Dermis blood vessel endothelial cell (primary cell): Measurements from ENCODE around the gene IL5RA. TPM values are rescaled to one million over a fixed set of nuclear protein-coding genes. Genes with fewer than 3 reads are reported as not detected.

Experiments used
- DNase-seq: peaks from one replicate; pipeline ENCODE4 v3.0.0; 2010
- total RNA-seq: library from RNA; depleted of rRNA; stranded (reverse); fragments of >200 nt; gene quantifications from 2 replicates; pipeline ENCODE4 v1.2.3, GENCODE V29; 2014

The IL5RA gene
- total RNA-seq, result not detected in 2 replicates

DNA sequence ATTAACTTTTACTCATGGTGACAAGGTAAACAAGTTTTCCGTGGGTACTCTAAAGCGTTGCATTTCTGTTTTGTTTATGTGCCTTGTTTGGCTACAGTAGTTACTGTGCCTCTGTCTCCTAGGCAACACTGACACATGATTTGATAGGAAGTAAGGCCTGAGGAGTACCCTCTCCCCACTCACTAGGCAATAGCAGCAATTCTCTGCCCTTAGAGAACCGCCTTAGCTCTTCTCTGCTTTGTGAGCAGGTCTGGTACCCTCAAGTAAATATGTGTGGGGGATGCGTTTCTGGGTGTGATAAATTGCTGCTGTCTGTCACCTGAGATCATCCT, at the start of gene IL5RA:
IL5RA (minus strand) TSS at position 76 of the 332 bp plus-strand sequence. CDS start 5,390 bp downstream, outside the sequence.
- DNase-seq, result no peak

GRCh38 chr3:3157484-3157883, 47.3 kb upstream of the IL5RA start:
- DNase-seq, result no peak

- DNase-seq, result peak; percentile 45
These were observed 44.9 kb upstream of the IL5RA start for GRCh38 chr3:3154879-3155610.

GRCh38 chr3:3151513-3151912, 41.3 kb upstream of the IL5RA start:
- no peak for DNase-seq

GRCh38 chr3:3149560-3149959, 39.4 kb upstream of the IL5RA start:
- DNase-seq, result no peak

GRCh38 chr3:3145831-3146230, 35.7 kb upstream of the IL5RA start:
- DNase-seq, result no peak

GRCh38 chr3:3141939-3142338, 31.8 kb upstream of the IL5RA start:
- no peak for DNase-seq

- DNase-seq, result no peak
These were observed 27.4 kb upstream of the IL5RA start for GRCh38 chr3:3137526-3137925.

DNA sequence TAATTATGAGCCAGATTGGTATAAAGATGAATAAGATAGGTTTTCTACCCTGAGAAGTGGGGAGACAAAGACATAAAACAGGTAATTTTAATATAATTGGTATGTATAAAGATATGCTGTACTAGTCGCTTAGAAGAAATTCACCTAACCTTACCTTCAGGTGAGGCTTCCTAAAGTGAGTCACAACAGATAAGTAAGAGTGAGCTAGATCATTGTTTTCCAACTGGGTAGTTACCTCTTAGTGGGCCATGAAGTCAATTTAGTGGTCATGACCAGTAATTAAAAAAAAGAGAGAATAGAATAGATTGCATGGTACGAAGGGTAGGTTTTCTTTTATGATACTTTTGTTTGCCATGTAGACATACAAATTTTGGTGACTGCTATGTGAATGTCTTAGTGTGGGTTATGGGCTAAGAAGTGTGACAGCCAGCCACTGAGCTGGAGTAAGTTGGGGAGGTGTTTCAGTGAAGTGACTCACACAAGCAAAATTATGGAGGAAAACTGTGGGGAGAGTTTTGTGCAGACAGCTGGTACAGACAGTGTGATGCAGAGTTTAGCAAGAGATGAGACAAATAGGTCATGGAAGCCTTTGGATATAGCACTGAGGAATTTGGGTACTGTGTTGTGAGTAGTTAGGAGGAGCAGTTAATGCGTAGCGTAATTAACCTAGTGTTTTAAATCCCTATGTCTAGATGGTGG, 24.7 kb upstream of the IL5RA start:
- no peak for DNase-seq

- no peak for DNase-seq
These were observed 23.3 kb upstream of the IL5RA start for GRCh38 chr3:3133500-3133899.

DNA sequence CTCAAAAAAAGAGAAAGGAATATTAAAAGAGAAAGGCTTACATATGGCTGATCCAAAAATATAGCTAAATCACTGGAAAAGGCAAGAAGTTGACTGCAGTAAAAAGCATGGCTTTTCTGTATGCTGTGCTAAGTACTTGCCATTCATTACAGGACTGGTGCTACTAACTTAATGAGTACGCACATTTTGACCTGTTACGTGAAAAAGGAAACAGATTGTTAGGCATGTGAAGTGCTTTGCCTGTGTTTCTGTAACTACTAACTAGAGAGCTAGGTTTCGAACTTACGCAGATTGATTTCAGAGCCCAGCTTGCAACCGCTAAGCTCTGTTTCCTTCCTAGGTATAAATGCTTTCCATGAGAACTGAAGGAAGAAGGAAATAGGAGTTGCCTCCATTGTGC, 19.4 kb upstream of the IL5RA start:
- no peak for DNase-seq

DNA sequence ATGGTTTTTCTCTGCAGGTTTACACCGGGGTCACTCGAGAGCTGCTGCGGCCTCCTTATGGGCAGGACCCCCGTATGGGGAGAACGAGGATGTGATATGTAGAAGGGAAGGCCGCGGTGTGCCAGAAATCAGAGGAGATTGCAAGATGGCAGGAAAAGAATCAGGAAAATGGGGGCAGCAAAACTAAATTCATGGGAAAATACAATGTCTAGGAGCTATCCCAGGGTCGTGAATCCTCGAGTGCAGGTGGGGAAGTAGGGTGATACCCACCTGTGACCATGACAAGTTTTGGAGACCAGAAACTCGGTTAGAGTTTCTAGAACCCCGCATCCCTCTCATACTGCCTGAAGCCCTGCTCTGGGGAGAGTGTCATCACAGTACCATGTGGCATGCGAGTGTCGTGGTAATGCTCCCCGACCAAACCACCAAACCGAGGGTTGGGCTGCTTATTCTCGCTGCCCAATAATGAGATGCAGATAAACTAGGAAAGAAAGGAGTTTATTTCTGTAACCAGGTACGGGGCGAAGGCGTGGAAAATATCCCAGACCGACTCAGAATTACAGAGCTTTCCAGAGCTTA, 17.3 kb upstream of the IL5RA start:
- peak; percentile 10 for DNase-seq

DNA sequence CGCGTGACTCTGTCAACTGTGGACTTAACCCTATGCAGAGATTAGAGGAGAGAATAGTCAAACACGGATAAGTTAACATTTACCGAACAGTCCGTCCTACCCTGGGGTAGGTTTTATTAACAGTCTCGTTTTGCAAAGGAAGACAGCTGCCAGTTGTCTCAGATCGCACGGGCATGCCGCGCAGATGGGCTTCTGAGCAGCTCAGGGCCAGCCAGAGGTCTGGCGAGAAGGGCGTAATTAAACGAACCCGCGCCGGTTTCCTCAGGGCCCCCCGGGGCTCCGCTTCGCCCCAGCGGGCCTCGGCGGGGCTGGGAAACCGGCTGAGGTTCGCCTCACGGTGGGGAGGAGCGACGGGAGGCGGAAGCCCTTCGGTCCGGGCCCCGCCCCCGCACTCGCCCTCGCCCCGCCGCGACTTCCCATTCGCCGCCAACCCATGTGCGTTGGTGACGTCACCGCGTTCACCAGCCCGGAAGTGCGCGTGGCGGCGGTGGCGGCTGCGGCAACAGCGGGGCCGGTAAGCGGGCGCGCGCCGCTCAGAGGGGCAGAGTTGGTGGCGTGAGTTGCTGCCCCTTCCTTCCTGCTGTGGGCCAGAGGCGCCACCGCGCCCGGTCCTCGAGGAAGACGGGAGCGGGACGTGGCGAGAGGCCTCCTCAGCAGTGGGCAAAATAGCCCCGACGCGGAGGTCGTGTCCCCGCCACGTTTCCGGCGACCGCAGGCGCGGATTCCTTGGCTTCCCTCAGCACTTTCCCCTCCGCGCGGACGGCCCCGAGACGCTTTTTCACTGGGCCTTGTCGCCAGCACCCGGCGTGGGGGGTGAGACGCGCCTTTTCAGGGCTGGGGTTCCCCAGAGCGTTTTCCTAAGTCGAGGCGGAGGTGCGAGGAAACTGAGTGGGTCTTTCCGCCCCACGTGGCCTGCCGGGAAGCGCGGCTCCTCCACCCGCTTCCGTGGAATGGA, 16.6 kb upstream of the IL5RA start, which contains the start of gene TRNT1:
TRNT1 (plus strand) TSS at position 464 of the 955 bp plus-strand sequence. CDS start 2,101 bp downstream, outside the sequence.
- DNase-seq, result peak; percentile 97

- no peak for DNase-seq
These were observed 15.8 kb upstream of the IL5RA start for GRCh38 chr3:3125977-3126376.

- no peak for DNase-seq
These were observed 9.2 kb upstream of the IL5RA start for GRCh38 chr3:3119393-3119851.

- DNase-seq, result no peak
These were observed 7.5 kb upstream of the IL5RA start for GRCh38 chr3:3117651-3118050.

- no peak for DNase-seq
These were observed 3.0 kb upstream of the IL5RA start for GRCh38 chr3:3113042-3113709.

DNA sequence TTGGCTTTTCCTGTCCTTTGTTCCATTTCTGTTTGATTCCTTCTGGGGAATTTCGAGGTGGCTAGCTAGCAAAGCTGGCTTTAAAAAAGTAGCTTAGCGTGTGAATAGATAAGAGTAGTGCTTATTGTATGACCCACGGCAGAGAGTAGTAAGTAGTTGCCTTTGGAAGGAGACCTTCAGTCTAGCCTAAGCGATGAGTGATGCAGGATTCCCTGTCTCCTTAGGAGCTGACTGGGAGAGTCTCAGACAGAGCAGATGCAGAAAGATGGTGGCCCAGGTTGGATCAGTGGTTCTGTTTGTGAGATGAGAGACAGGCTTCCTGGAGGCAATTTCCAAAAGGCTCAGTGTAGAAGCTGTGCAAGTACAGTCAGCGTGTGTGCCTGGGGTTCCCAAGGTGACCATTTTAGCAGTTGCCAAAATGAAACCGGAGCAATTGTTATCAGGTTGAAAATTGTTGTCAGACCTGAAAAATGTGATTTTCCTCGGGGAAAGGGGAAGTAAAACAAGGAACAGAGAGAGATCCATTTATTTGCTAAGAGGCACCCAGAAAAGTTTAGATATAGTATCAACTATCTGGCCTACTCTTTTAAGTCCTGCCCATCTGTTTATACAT, 681 bp upstream of the IL5RA start:
- DNase-seq, result no peak

GRCh38 chr3:3109407-3110298, 521 bp downstream of the IL5RA start:
- no peak for DNase-seq

DNA sequence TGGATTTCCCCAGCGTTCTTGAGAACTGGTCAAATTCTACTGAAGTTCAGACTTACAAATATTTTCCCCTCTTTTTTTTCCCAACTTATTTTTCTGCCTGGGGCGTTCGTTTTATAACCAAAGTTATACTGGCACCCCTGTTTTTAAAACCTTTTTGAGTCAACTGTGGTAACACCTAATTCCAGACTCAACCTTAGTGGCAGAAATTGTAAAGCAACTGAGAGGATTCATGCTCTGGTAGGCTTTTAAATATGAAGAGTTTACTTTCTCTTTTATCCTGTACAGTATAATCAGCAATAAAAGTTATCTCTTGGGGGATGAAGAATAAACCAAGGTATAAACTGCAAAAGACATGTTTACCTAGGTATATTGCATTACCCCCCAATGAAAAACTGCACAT, 2.3 kb downstream of the IL5RA start:
- no peak for DNase-seq

DNA sequence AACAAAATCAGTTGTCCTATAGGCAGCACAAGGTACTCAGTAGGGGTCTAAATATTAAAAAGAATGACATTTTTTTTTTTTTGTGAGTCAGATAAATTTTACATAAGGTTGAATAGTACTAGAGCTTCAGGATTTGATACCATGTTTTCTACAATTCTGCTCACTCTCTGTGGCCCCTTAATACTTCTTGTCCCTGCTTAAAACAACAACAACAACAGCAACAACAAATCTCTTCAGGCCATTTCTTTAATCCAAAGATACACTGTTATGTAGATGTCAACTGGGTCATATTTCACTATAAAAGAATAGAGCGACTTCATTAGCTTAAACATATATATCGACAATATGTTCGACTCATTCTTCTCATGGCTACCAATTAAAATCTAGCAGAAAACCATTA, 3.0 kb downstream of the IL5RA start:
- no peak for DNase-seq
